Measurements from ENCODE around the gene GUCY1B1.

- TF ChIP-seq CTCF (IDR thresholded peaks at IDR 0.05; ENCODE audit: poor library complexity) (no peak), EZH2 (IDR thresholded peaks at IDR 0.05; ENCODE audit: borderline replicate concordance) (no peak)
Measured at GRCh38 chr4:155751569-155751968, 7.3 kb upstream of the GUCY1B1 start.

Data from hepatocyte (in vitro differentiated cells).